ENCODE results near the gene GPR183.

The GPR183 gene

GRCh38 chr13:99310382-99311031, 3.3 kb upstream of the GPR183 start:
- DNase-seq, result peak; percentile 4

- no peak for DNase-seq
Observed at GRCh38 chr13:99308471-99309087, 1.4 kb upstream of the GPR183 start.

- DNase-seq, result no peak
Observed at GRCh38 chr13:99307648-99308339, 595 bp upstream of the GPR183 start.

GRCh38 chr13:99305566-99305965, 1.6 kb downstream of the GPR183 start:
- DNase-seq, result no peak

GRCh38 chr13:99305158-99305557, 2.0 kb downstream of the GPR183 start:
- no peak for DNase-seq

GRCh38 chr13:99304541-99304940, 2.7 kb downstream of the GPR183 start:
- no peak for DNase-seq

- DNase-seq, result no peak
Observed at GRCh38 chr13:99303863-99304521, 3.2 kb downstream of the GPR183 start.

GRCh38 chr13:99302637-99303505, 4.3 kb downstream of the GPR183 start:
- DNase-seq, result no peak

- DNase-seq, result no peak
Observed at GRCh38 chr13:99301913-99302636, 5.1 kb downstream of the GPR183 start.

GRCh38 chr13:99301056-99301838, 6.0 kb downstream of the GPR183 start:
- no peak for DNase-seq

GRCh38 chr13:99299920-99300341, 7.3 kb downstream of the GPR183 start:
- no peak for DNase-seq

- no peak for DNase-seq
Observed at GRCh38 chr13:99299256-99299919, 7.8 kb downstream of the GPR183 start.

GRCh38 chr13:99298056-99298455, 9.1 kb downstream of the GPR183 start:
- no peak for DNase-seq

GRCh38 chr13:99297331-99297730, 9.9 kb downstream of the GPR183 start:
- no peak for DNase-seq

- DNase-seq, result no peak
Observed at GRCh38 chr13:99296398-99296797, 10.8 kb downstream of the GPR183 start.

GRCh38 chr13:99295488-99296252, 11.5 kb downstream of the GPR183 start:
- no peak for DNase-seq

GRCh38 chr13:99294958-99295357, 12.2 kb downstream of the GPR183 start:
- DNase-seq, result no peak

- no peak for DNase-seq
Observed at GRCh38 chr13:99294198-99294597, 13.0 kb downstream of the GPR183 start.

GRCh38 chr13:99293178-99293577, 14.0 kb downstream of the GPR183 start:
- no peak for DNase-seq

- no peak for DNase-seq
Observed at GRCh38 chr13:99290894-99291293, 16.3 kb downstream of the GPR183 start.

Data from COR-L47 (cell line).